Keratinocyte (primary cell): ENCODE measurements around the gene STIM1. TPM values are rescaled to one million over a fixed set of nuclear protein-coding genes. Genes with fewer than 3 reads are reported as not detected.

Experiments used
- DNase-seq: peaks from one replicate; pipeline ENCODE4 v3.0.0-alpha.2; 2011; ENCODE audit warnings: low read depth, missing footprints, low spot score
- FAIRE-seq: peaks from 2 replicates; lab custom pipeline; 2011; peaks lifted over from hg19 to GRCh38; lab: Jason Lieb, UNC
- H2AFZ ChIP-seq: 2 replicates; pipeline ENCODE4 v1.6.0; 2012; ENCODE audit warnings: low read length, control low read depth, inconsistent platforms; ENCODE audit not compliant: control insufficient read depth
- H3K27ac ChIP-seq: 2 replicates; pipeline ENCODE4 v1.5.1; 2011; ENCODE audit warnings: low read length; ENCODE audit not compliant: control insufficient read depth, insufficient read depth
- H3K27me3 ChIP-seq: 3 replicates; pipeline ENCODE4 v1.6.0; 2011; ENCODE audit warnings: low read length; ENCODE audit not compliant: control insufficient read depth, insufficient read depth; ENCODE audit errors: extremely low read depth
- H3K36me3 ChIP-seq, 2 experiments: 2 replicates in 1 of 2; 3 replicates in 1 of 2; pipeline ENCODE4 v1.5.1; 2011; ENCODE audit warnings: low read length in 2 of 2, mild to moderate bottlenecking in 1 of 2; ENCODE audit not compliant: control insufficient read depth in 2 of 2, insufficient read depth in 2 of 2; ENCODE audit errors: extremely low read depth in 1 of 2
- H3K4me1 ChIP-seq: 3 replicates; pipeline ENCODE4 v1.5.1; 2011; ENCODE audit warnings: low read length; ENCODE audit not compliant: control insufficient read depth, insufficient read depth; ENCODE audit errors: extremely low read depth
- H3K4me2 ChIP-seq: 3 replicates; pipeline ENCODE4 v1.6.0; 2011; ENCODE audit warnings: low read depth, low read length; ENCODE audit not compliant: control insufficient read depth, insufficient read depth; ENCODE audit errors: extremely low read depth
- H3K4me3 ChIP-seq, 3 experiments: fragments of 200-600 bp in 1 of 3; sonication (generic) in 1 of 3; 2 replicates in 2 of 3; 3 replicates in 1 of 3; pipeline ENCODE4 v1.5.1; 2011 to 2016; ENCODE audit warnings: low read length in 3 of 3, mild to moderate bottlenecking in 3 of 3, control low read depth in 2 of 3, inconsistent platforms in 1 of 3, low read depth in 1 of 3, mixed read lengths in 1 of 3, mixed run types in 1 of 3, moderate library complexity in 1 of 3; ENCODE audit not compliant: control insufficient read depth in 2 of 3, insufficient read depth in 2 of 3; ENCODE audit errors: extremely low read depth in 1 of 3
- H3K79me2 ChIP-seq: 2 replicates; pipeline ENCODE4 v1.6.0; 2012; ENCODE audit warnings: low read length; ENCODE audit not compliant: control insufficient read depth, insufficient read depth
- H3K9ac ChIP-seq: 3 replicates; pipeline ENCODE4 v1.6.0; 2011; ENCODE audit warnings: low read length; ENCODE audit not compliant: control insufficient read depth, insufficient read depth; ENCODE audit errors: extremely low read depth
- H3K9me1 ChIP-seq: 3 replicates; pipeline ENCODE4 v1.6.0; 2011; ENCODE audit warnings: low read length; ENCODE audit not compliant: control insufficient read depth, insufficient read depth; ENCODE audit errors: extremely low read depth
- H3K9me3 ChIP-seq: 2 replicates; pipeline ENCODE4 v1.5.1; 2012; ENCODE audit warnings: low read depth, low read length; ENCODE audit not compliant: control insufficient read depth
- H4K20me1 ChIP-seq: 3 replicates; pipeline ENCODE4 v1.6.0; 2011; ENCODE audit warnings: low read length; ENCODE audit not compliant: control insufficient read depth, insufficient read depth; ENCODE audit errors: extremely low read depth
- CTCF ChIP-seq, 3 experiments: IDR thresholded peaks in 1 of 3; conservative IDR thresholded peaks in 1 of 3; optimal IDR thresholded peaks in 1 of 3; 2 replicates in 2 of 3; 3 replicates in 1 of 3; pipeline versions ENCODE3 to v1.5.1; 2011; ENCODE audit warnings: low read length in 3 of 3, mild to moderate bottlenecking in 3 of 3, moderate library complexity in 2 of 3, control low read depth in 1 of 3, inconsistent platforms in 1 of 3; ENCODE audit not compliant: insufficient read depth in 2 of 3; ENCODE audit errors: extremely low read depth in 1 of 3
- EZH2 ChIP-seq: IDR thresholded peaks from one replicate; pipeline ENCODE4 v1.6.1; 2012; ENCODE audit warnings: inconsistent platforms, mild to moderate bottlenecking, low read length, moderate library complexity
- dilution Hi-C: fragments of 300-500 bp; cut with MboI; formaldehyde crosslinking; loops from one replicate; pipeline ENCODE4 v1.7.0; 2020; ENCODE audit warnings: low sequenced_read_pairs; ENCODE audit not compliant: extremely low pct_ligation_motif_present
- polyA plus RNA-seq, 5 experiments: library from polyadenylated mRNA; depleted of rRNA in 3 of 5; stranded (reverse) in 3 of 5; stranded (forward) in 1 of 5; unstranded in 1 of 5; fragments of >200 nt; gene quantifications; 1 replicate in 1 of 5; 2 replicates in 3 of 5; 3 replicates in 1 of 5; pipeline versions ENCODE4 v1.2.1 to v1.2.3, GENCODE V29; 2011 to 2012; ENCODE audit warnings: missing spikeins in 2 of 5, low read depth in 1 of 5, low replicate concordance in 1 of 5

Gene STIM1
- polyA plus RNA-seq, 1 donor (not counting 4 experiments of a cell fraction or from before 2014, with no cell fraction given) = 23.7 TPM

DNA sequence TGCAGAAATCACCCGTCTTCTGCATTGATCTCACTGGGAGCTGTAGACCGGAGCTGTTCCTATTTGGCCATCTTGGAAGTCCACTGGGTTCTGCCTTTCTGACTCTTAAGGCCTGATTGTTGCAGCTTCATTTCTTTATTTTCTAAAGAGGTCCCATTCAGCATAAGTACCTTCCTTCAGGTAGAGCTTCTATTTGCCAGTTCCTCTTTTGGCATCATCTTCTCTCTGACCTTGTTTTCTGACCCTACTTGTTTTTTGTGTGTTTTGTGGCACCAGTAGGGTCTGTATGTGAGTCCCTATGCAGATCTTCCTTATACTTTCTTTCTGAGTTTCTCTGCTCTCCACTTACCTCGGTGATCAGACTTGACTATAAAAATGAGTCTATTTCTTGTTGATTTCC lies 161.7 kb downstream of the STIM1 start:
- no peak for DNase-seq
- dilution Hi-C loops = no loop called here

GRCh38 chr11:4018641-4019040 lies 163.2 kb downstream of the STIM1 start:
- Histone ChIP-seq H3K4me2 (peak overlapping the region; percentile 10), H2AFZ (no peak overlapping the region), H3K27ac (no peak overlapping the region), H3K79me2 (peaks cover 5% of the 10 kb centered on the region), H3K9ac (no peak overlapping the region), H3K4me3 (no peak overlapping the region), H3K9me3 (no peaks in the 10 kb centered on the region), H3K27me3 (no peaks in the 10 kb centered on the region), H3K9me1 (no peaks in the 10 kb centered on the region), H4K20me1 (no peaks in the 10 kb centered on the region), H3K36me3 (no peaks in the 10 kb centered on the region), H3K4me1 (peaks cover 7% of the 10 kb centered on the region)
- dilution Hi-C loops = no loop called here
- DNase-seq (no peak), FAIRE-seq (no peak)
- TF ChIP-seq CTCF (optimal IDR thresholded peaks at IDR 0.05 in 1 of 3, IDR thresholded peaks at IDR 0.05 in 1 of 3, conservative IDR thresholded peaks at IDR 0.05 in 1 of 3; ENCODE audit: extremely low read depth in 1 of 3, insufficient read depth in 2 of 3, low read length in 3 of 3) = no peak

More for the DNA sequence above, 161.7 kb downstream of the STIM1 start:
- H4K20me1 ChIP-seq = no peaks in the 10 kb centered on the region
- peaks cover 5% of the 10 kb centered on the region for H3K79me2 ChIP-seq
- no peak for TF ChIP-seq CTCF (optimal IDR thresholded peaks at IDR 0.05 in 1 of 3, IDR thresholded peaks at IDR 0.05 in 1 of 3, conservative IDR thresholded peaks at IDR 0.05 in 1 of 3; ENCODE audit: extremely low read depth in 1 of 3, insufficient read depth in 2 of 3, low read length in 3 of 3)
- TF ChIP-seq EZH2 = no peak
- H3K36me3 ChIP-seq = no peaks in the 10 kb centered on the region
- H3K9me3 ChIP-seq = no peaks in the 10 kb centered on the region
- FAIRE-seq = no peak
- no peak overlapping the region for H2AFZ ChIP-seq
- no peaks in the 10 kb centered on the region for H3K9me1 ChIP-seq
- H3K4me3 ChIP-seq = no peak overlapping the region
- no peaks in the 10 kb centered on the region for H3K27me3 ChIP-seq
- no peak overlapping the region for H3K27ac ChIP-seq
- H3K4me1 ChIP-seq = peaks cover 7% of the 10 kb centered on the region
- H3K9ac ChIP-seq = no peak overlapping the region
- H3K4me2 ChIP-seq = no peak overlapping the region
